Endometrial microvascular endothelial cells (primary cell): Measurements from ENCODE around the gene CFAP69. TPM values are rescaled to one million over a fixed set of nuclear protein-coding genes. Genes with fewer than 3 reads are reported as not detected.

Source experiments
- in situ Hi-C: cut with HindIII; loops from 2 replicates; pipeline ENCODE4 v1.10.0; 2017; ENCODE audit warnings: low sequenced_read_pairs, low pct_unique_long_range_greater_than_20kb; ENCODE audit errors: inconsistent ontology term
- total RNA-seq: library from RNA; depleted of rRNA; stranded (reverse); fragments of >200 nt; gene quantifications from one replicate; pipeline ENCODE4 v1.2.3, GENCODE V29; 2015; ENCODE audit errors: inconsistent ontology term

CFAP69 gene
- total RNA-seq, 1 donor from 2014 or later, result 0.19 TPM

GRCh38 chr7:90266808-90267207 is 21.8 kb downstream of the CFAP69 start:
- in situ Hi-C loops, result no loop called here

GRCh38 chr7:90267263-90267858 is 22.4 kb downstream of the CFAP69 start:
- in situ Hi-C loops, result no loop called here

GRCh38 chr7:90269163-90269562 is 24.2 kb downstream of the CFAP69 start:
- in situ Hi-C loops, result no loop called here

GRCh38 chr7:90270431-90271178 is 25.6 kb downstream of the CFAP69 start:
- in situ Hi-C loops, result no loop called here

GRCh38 chr7:90271753-90272152 is 26.8 kb downstream of the CFAP69 start:
- in situ Hi-C loops, result no loop called here

GRCh38 chr7:90272242-90272641 is 27.3 kb downstream of the CFAP69 start:
- in situ Hi-C loops, result no loop called here

GRCh38 chr7:90274161-90274560 is 29.2 kb downstream of the CFAP69 start:
- in situ Hi-C loops, result no loop called here

GRCh38 chr7:90276033-90276728 is 31.2 kb downstream of the CFAP69 start:
- in situ Hi-C loops, result no loop called here

- in situ Hi-C loops, result no loop called here
Observed at GRCh38 chr7:90288154-90288553, 43.2 kb downstream of the CFAP69 start.

GRCh38 chr7:90290244-90291113 is 45.5 kb downstream of the CFAP69 start:
- in situ Hi-C loops, result no loop called here

GRCh38 chr7:90298145-90299038 is 53.4 kb downstream of the CFAP69 start:
- in situ Hi-C loops, result no loop called here

- in situ Hi-C loops, result no loop called here
Observed at GRCh38 chr7:90303241-90303640, 58.3 kb downstream of the CFAP69 start.

GRCh38 chr7:90309872-90310271 is 64.9 kb downstream of the CFAP69 start:
- in situ Hi-C loops, result no loop called here

- in situ Hi-C loops, result no loop called here
Observed at GRCh38 chr7:90311175-90311574, 66.2 kb downstream of the CFAP69 start.

GRCh38 chr7:90312745-90313144 is 67.8 kb downstream of the CFAP69 start:
- in situ Hi-C loops, result no loop called here

- in situ Hi-C loops, result no loop called here
Observed at GRCh38 chr7:90313907-90314306, 68.9 kb downstream of the CFAP69 start.

- in situ Hi-C loops, result no loop called here
Observed at GRCh38 chr7:90320014-90320413, 75.0 kb downstream of the CFAP69 start.

- in situ Hi-C loops, result no loop called here
Observed at GRCh38 chr7:90320418-90320800, 75.4 kb downstream of the CFAP69 start.
